Measurements from ENCODE around the gene LSM4.
"Not testable (repeated sequence)": the region's sequence is repeated elsewhere in the genome, so short reads cannot be mapped to it uniquely, and the experiment has no call there.

DNA sequence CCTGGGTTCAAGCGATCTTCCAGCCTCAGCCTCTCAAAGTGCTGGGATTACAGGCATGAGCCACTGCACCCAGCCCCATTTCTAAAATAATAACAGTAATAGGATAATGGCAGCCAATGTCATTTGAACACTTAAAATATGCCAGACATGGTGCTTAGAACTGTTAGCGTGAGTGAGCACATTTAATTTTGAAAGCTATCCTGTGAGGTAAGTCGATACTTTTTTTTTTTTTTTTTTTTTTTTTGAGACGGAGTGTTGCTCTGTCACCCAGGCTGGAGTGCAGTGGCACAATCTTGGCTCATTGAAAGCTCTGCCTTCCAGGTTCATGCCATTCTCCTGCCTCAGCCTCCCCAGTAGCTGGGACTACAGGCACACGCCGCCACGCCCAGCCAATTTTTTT, 31.9 kb upstream of the LSM4 start:
- TF ChIP-seq, protein P1, sequence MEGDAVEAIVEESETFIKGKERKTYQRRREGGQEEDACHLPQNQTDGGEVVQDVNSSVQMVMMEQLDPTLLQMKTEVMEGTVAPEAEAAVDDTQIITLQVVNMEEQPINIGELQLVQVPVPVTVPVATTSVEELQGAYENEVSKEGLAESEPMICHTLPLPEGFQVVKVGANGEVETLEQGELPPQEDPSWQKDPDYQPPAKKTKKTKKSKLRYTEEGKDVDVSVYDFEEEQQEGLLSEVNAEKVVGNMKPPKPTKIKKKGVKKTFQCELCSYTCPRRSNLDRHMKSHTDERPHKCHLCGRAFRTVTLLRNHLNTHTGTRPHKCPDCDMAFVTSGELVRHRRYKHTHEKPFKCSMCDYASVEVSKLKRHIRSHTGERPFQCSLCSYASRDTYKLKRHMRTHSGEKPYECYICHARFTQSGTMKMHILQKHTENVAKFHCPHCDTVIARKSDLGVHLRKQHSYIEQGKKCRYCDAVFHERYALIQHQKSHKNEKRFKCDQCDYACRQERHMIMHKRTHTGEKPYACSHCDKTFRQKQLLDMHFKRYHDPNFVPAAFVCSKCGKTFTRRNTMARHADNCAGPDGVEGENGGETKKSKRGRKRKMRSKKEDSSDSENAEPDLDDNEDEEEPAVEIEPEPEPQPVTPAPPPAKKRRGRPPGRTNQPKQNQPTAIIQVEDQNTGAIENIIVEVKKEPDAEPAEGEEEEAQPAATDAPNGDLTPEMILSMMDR (IDR thresholded peaks at IDR 0.05): not testable (repeated sequence)
- not testable (repeated sequence) for TF ChIP-seq POLR2A, EP300, POLR2AphosphoS5 (IDR thresholded peaks at IDR 0.05)

Measured in sigmoid colon (tissue), 4 donors.